HL-60 (cell line): ENCODE measurements around the gene TRAPPC12.

ENCODE experiments used
- POLR2AphosphoS5 ChIP-seq: IDR thresholded peaks from 2 replicates; pipeline ENCODE4 v1.6.1; 2012; ENCODE audit warnings: low read depth
- TF ChIP-seq, protein P1 (sequence below): IDR thresholded peaks from one replicate; pipeline ENCODE4 v1.5.1; 2011; ENCODE audit warnings: low read length, control low read depth, inconsistent platforms; ENCODE audit not compliant: insufficient read depth
- TF ChIP-seq, protein P2 (sequence below): IDR thresholded peaks from 2 replicates; pipeline ENCODE4 v1.6.1; 2012; ENCODE audit warnings: low read depth; ENCODE audit not compliant: insufficient replicate concordance

DNA sequence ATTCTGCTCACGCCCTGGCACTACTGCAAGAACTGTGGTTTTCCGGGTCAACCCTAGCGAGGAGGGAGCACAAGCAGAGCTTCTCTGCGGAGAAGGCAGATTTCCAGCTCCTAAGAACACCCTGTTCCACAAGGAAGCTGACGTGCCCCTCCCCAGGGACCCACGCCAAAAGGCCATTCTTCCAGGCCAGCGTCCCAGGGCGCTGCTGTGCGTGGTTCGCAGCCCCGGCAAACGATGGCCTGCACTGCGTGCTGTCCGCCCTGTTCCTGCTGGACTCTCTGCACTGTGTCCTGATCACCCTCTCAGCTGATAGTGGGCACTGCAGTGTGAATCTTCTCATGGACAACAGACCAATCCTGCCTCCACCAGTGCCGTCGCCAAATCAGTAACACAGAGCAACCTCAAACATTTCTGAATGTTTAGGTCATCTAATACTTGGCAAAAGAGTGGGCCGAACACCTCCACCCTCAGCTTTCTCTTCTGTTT lies 90.7 kb downstream of the TRAPPC12 start:
- no peak for TF ChIP-seq POLR2AphosphoS5
- TF ChIP-seq, protein P1, sequence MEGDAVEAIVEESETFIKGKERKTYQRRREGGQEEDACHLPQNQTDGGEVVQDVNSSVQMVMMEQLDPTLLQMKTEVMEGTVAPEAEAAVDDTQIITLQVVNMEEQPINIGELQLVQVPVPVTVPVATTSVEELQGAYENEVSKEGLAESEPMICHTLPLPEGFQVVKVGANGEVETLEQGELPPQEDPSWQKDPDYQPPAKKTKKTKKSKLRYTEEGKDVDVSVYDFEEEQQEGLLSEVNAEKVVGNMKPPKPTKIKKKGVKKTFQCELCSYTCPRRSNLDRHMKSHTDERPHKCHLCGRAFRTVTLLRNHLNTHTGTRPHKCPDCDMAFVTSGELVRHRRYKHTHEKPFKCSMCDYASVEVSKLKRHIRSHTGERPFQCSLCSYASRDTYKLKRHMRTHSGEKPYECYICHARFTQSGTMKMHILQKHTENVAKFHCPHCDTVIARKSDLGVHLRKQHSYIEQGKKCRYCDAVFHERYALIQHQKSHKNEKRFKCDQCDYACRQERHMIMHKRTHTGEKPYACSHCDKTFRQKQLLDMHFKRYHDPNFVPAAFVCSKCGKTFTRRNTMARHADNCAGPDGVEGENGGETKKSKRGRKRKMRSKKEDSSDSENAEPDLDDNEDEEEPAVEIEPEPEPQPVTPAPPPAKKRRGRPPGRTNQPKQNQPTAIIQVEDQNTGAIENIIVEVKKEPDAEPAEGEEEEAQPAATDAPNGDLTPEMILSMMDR = no peak
- TF ChIP-seq, protein P2, sequence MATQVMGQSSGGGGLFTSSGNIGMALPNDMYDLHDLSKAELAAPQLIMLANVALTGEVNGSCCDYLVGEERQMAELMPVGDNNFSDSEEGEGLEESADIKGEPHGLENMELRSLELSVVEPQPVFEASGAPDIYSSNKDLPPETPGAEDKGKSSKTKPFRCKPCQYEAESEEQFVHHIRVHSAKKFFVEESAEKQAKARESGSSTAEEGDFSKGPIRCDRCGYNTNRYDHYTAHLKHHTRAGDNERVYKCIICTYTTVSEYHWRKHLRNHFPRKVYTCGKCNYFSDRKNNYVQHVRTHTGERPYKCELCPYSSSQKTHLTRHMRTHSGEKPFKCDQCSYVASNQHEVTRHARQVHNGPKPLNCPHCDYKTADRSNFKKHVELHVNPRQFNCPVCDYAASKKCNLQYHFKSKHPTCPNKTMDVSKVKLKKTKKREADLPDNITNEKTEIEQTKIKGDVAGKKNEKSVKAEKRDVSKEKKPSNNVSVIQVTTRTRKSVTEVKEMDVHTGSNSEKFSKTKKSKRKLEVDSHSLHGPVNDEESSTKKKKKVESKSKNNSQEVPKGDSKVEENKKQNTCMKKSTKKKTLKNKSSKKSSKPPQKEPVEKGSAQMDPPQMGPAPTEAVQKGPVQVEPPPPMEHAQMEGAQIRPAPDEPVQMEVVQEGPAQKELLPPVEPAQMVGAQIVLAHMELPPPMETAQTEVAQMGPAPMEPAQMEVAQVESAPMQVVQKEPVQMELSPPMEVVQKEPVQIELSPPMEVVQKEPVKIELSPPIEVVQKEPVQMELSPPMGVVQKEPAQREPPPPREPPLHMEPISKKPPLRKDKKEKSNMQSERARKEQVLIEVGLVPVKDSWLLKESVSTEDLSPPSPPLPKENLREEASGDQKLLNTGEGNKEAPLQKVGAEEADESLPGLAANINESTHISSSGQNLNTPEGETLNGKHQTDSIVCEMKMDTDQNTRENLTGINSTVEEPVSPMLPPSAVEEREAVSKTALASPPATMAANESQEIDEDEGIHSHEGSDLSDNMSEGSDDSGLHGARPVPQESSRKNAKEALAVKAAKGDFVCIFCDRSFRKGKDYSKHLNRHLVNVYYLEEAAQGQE = no peak
